DOHH2 (cell line): ENCODE results near the gene UTS2.

Source experiments
- H3F3A ChIP-seq: fragments of 200-600 bp; sonication (generic), shearing (Covaris generic); 2 replicates; pipeline ENCODE4 v1.6.0; 2016; ENCODE audit warnings: antibody characterized with exemption, mild to moderate bottlenecking; ENCODE audit not compliant: control insufficient read depth, insufficient read depth
- H3K27ac ChIP-seq: fragments of 200-600 bp; sonication (generic); 2 replicates; pipeline ENCODE4 v1.5.1; 2014; ENCODE audit warnings: low read depth, mild to moderate bottlenecking, low read length, moderate library complexity
- H3K27me3 ChIP-seq: fragments of 200-600 bp; sonication (generic); 2 replicates; pipeline ENCODE4 v1.6.1; 2014; ENCODE audit warnings: mild to moderate bottlenecking, low read length, mixed read lengths; ENCODE audit not compliant: control insufficient read depth
- H3K36me3 ChIP-seq: fragments of 200-600 bp; sonication (generic); 2 replicates; pipeline ENCODE4 v1.6.1; 2014; ENCODE audit warnings: mild to moderate bottlenecking, low read length, moderate library complexity, mixed read lengths; ENCODE audit not compliant: control insufficient read depth
- H3K4me1 ChIP-seq: fragments of 200-600 bp; sonication (generic); 2 replicates; pipeline ENCODE4 v1.6.1; 2014; ENCODE audit warnings: mild to moderate bottlenecking, low read length, mixed read lengths; ENCODE audit not compliant: control insufficient read depth
- H3K4me2 ChIP-seq: fragments of 200-600 bp; sonication (generic); 2 replicates; pipeline ENCODE4 v1.6.0; 2014; ENCODE audit warnings: mild to moderate bottlenecking, low read length, moderate library complexity
- H3K4me3 ChIP-seq: fragments of 200-600 bp; sonication (generic); 2 replicates; pipeline ENCODE4 v1.5.1; 2014; ENCODE audit warnings: mild to moderate bottlenecking, low read length, mixed read lengths
- H3K79me2 ChIP-seq: fragments of 200-600 bp; sonication (generic); 2 replicates; pipeline ENCODE4 v1.6.1; 2014; ENCODE audit warnings: mild to moderate bottlenecking, low read length, mixed read lengths; ENCODE audit not compliant: control insufficient read depth
- H3K9me2 ChIP-seq: fragments of 200-600 bp; sonication (generic); replicated peaks from 2 replicates; pipeline ENCODE4 v1.6.1; 2014; ENCODE audit warnings: mild to moderate bottlenecking, low read length, mixed read lengths; ENCODE audit not compliant: control insufficient read depth
- H3K9me3 ChIP-seq: fragments of 200-600 bp; sonication (generic); 2 replicates; pipeline ENCODE4 v1.6.1; 2014; ENCODE audit warnings: antibody characterized with exemption, low read length, mixed read lengths; ENCODE audit not compliant: control insufficient read depth, insufficient read depth
- H4K20me1 ChIP-seq: fragments of 200-600 bp; sonication (generic); 2 replicates; pipeline ENCODE4 v1.6.0; 2014; ENCODE audit warnings: low read depth, mild to moderate bottlenecking, antibody characterized with exemption, low read length, moderate library complexity; ENCODE audit not compliant: control insufficient read depth, insufficient read depth
- EZH2phosphoT487 ChIP-seq: fragments of 200-600 bp; sonication (generic); IDR thresholded peaks from 2 replicates; pipeline ENCODE4 v1.6.1; 2017; ENCODE audit warnings: borderline replicate concordance, mild to moderate bottlenecking, antibody characterized with exemption, low read length, moderate library complexity, mixed read lengths
- TF ChIP-seq, protein P1 (sequence below): fragments of 200-600 bp; sonication (generic); IDR thresholded peaks from one replicate; pipeline ENCODE4 v1.5.1; 2014; ENCODE audit warnings: antibody characterized with exemption, mild to moderate bottlenecking, low read depth, low read length; ENCODE audit not compliant: poor library complexity, severe bottlenecking

UTS2 gene

DNA sequence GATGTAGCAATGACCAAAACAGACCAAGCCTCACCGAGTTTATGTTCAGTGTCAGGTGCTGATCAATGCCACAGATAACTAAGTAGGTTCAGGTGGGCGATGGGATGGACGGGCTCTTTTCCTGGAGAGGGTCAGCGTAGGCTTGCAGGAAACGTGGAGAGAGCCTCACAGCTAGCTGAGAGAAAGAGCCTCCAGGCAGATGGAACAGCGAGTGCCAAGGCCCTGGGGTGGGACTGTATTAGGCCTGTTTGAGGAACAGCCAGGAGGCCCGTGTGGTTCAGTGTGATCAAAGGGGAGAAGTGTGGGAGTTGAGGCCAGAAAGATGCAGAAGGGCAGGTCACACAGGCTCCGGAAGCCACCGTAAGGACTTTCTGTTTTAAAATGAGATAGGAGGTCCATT lies 7.3 kb upstream of the UTS2 start:
- H3K4me3 ChIP-seq = no peak overlapping the region
- H3K4me1 ChIP-seq = peaks cover 8% of the 10 kb centered on the region
- no peaks in the 10 kb centered on the region for H4K20me1 ChIP-seq
- no peak overlapping the region for H3K27ac ChIP-seq
- no peaks in the 10 kb centered on the region for H3K9me3 ChIP-seq
- H3K4me2 ChIP-seq = no peak overlapping the region
- H3K36me3 ChIP-seq = no peaks in the 10 kb centered on the region
- no peaks in the 10 kb centered on the region for H3K27me3 ChIP-seq
- H3F3A ChIP-seq = no peaks in the 10 kb centered on the region
- no peak for TF ChIP-seq EZH2phosphoT487
- TF ChIP-seq, protein P1, sequence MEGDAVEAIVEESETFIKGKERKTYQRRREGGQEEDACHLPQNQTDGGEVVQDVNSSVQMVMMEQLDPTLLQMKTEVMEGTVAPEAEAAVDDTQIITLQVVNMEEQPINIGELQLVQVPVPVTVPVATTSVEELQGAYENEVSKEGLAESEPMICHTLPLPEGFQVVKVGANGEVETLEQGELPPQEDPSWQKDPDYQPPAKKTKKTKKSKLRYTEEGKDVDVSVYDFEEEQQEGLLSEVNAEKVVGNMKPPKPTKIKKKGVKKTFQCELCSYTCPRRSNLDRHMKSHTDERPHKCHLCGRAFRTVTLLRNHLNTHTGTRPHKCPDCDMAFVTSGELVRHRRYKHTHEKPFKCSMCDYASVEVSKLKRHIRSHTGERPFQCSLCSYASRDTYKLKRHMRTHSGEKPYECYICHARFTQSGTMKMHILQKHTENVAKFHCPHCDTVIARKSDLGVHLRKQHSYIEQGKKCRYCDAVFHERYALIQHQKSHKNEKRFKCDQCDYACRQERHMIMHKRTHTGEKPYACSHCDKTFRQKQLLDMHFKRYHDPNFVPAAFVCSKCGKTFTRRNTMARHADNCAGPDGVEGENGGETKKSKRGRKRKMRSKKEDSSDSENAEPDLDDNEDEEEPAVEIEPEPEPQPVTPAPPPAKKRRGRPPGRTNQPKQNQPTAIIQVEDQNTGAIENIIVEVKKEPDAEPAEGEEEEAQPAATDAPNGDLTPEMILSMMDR = no peak
- no peaks in the 10 kb centered on the region for H3K9me2 ChIP-seq
- no peaks in the 10 kb centered on the region for H3K79me2 ChIP-seq

DNA sequence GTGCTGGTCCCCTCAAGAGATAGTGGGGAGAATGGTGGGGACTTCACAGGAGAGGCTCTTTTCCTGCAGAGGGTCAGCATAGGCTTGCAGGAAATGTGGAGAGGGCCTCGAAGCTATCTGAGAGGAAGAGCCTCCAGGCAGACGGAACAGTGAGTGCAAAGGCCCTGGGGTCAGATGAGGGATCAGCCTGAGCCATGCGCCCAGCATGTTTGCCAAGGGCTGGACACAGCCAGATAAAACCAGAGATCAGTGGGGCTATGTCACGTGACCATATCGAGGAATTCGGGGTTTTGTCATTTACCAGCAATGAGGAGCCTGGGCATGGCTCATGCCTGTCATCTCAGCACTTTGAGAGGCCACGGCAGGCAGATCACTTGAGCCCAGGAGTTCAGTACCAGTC lies 6.5 kb upstream of the UTS2 start:
- H3K4me1 ChIP-seq = peaks cover 8% of the 10 kb centered on the region
- no peak overlapping the region for H3K4me2 ChIP-seq
- no peak for TF ChIP-seq EZH2phosphoT487
- TF ChIP-seq, protein P1 = no peak
- H3K4me3 ChIP-seq = no peak overlapping the region
- no peaks in the 10 kb centered on the region for H3K9me3 ChIP-seq
- no peaks in the 10 kb centered on the region for H4K20me1 ChIP-seq
- H3K27ac ChIP-seq = no peak overlapping the region
- H3K79me2 ChIP-seq = no peaks in the 10 kb centered on the region
- no peaks in the 10 kb centered on the region for H3F3A ChIP-seq
- H3K9me2 ChIP-seq = no peaks in the 10 kb centered on the region
- H3K36me3 ChIP-seq = no peaks in the 10 kb centered on the region
- H3K27me3 ChIP-seq = no peaks in the 10 kb centered on the region

DNA sequence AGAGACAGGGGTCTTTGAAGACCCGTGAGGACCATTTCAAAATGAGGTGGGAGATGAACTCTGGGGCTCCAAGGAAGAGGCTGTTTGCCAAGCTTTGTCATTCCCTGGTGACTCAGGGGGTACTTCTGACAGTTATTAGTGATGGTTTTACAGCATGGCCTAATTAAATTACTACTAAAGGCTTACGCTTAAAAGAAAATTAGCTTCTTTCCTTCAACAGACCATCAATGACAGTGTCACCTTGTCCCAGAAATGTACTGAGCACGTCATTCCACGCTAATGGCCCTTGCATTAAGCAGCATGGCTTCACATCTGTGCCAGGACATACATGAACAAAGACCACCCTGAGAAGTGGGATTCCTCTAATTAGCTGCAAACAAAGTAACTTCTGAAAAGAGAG lies 5.1 kb upstream of the UTS2 start:
- no peaks in the 10 kb centered on the region for H3F3A ChIP-seq
- H3K4me3 ChIP-seq = no peak overlapping the region
- H3K9me2 ChIP-seq = no peaks in the 10 kb centered on the region
- H3K27ac ChIP-seq = no peak overlapping the region
- H3K4me2 ChIP-seq = no peak overlapping the region
- H3K36me3 ChIP-seq = no peaks in the 10 kb centered on the region
- H3K79me2 ChIP-seq = no peaks in the 10 kb centered on the region
- H4K20me1 ChIP-seq = no peaks in the 10 kb centered on the region
- H3K27me3 ChIP-seq = no peaks in the 10 kb centered on the region
- TF ChIP-seq, protein P1 = no peak
- no peak for TF ChIP-seq EZH2phosphoT487
- H3K4me1 ChIP-seq = peaks cover 8% of the 10 kb centered on the region
- no peaks in the 10 kb centered on the region for H3K9me3 ChIP-seq

DNA sequence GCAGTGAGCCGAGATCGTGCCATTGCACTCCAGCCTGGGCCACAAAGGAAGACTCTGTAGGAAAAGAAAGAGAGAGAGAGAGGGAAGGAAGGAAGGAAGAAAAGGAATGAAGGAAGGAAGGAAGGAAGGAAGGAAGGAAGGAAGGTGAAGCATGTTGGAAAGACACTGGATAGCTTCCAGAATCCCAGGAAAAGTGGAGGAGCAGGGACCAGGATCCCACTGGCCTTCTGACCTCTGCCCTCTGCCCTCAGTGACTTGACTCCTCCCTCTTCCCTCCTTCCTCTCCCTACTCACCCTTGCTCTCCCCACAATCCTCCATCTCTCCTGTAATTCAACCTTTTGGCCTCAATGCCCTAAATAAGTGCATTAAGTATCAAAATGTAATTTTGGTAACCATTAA lies 4.1 kb upstream of the UTS2 start:
- no peaks in the 10 kb centered on the region for H4K20me1 ChIP-seq
- no peak overlapping the region for H3K4me3 ChIP-seq
- no peak for TF ChIP-seq EZH2phosphoT487
- TF ChIP-seq, protein P1 = no peak
- H3K36me3 ChIP-seq = no peaks in the 10 kb centered on the region
- H3K4me2 ChIP-seq = no peak overlapping the region
- H3K27ac ChIP-seq = no peak overlapping the region
- no peaks in the 10 kb centered on the region for H3K9me2 ChIP-seq
- peaks cover 8% of the 10 kb centered on the region for H3K4me1 ChIP-seq
- H3K27me3 ChIP-seq = no peaks in the 10 kb centered on the region
- no peaks in the 10 kb centered on the region for H3F3A ChIP-seq
- H3K79me2 ChIP-seq = no peaks in the 10 kb centered on the region
- H3K9me3 ChIP-seq = no peaks in the 10 kb centered on the region
